ENCODE results near the gene ZNF628. TPM values are rescaled to one million over a fixed set of nuclear protein-coding genes. Genes with fewer than 3 reads are reported as not detected.
A peak's percentile ranks its signal among the peaks of the same experiment; 100 is the strongest.

ZNF628 gene
- polyA plus RNA-seq, 1 experiment: 0.12 TPM

DNA sequence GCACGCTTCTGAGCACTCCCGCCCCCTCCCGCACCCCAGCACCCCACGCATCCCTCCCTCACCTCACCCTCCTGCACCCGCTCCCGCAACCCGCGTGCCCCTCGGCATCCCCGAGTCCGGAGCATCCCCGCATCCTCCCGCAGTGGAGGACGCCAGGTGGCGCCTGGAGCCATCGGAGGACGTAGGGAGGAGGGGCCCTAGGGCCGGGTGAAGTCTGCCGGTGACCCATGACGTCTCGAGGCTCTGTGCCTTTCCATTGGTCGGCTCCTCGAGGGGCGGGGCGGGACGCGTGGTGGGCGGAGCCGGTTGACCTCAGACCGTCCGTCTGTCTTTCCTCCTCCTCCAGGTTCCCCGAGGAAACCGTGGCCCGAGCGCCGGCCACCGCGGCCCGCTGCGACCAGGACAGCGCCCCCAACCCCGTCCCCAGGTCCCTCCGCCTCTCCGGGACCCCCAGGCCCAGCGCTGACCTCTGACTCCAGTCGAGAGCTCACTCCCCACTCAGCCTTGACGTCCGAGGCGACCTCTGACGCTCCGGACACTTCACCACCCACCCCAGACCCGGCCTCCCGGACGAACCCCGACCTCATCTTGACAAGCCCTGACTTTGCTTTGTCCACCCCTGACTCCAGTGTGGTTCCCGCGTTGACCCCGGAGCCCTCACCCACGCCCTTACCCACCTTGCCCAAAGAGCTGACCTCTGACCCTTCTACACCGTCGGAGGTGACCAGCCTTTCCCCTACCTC lies 40.6 kb downstream of the ZNF628 start:
- Histone ChIP-seq H3K27ac (ENCODE audit: low read depth, low read length) (no peak overlapping the region), H3K4me3 (ENCODE audit: low read depth, low read length) (peak overlapping the region; percentile 44), H3K9me3 (ENCODE audit: control insufficient read depth, insufficient read depth, low read length) (no peaks in the 10 kb centered on the region), H3K27me3 (ENCODE audit: control insufficient read depth, insufficient read depth, low read length) (no peaks in the 10 kb centered on the region)
- ChIA-PET CTCF (interaction anchor here (0.6 to 2.2 kb wide), 13 partner anchors 9 to 137 kb away, joined by 3 to 33 read pairs (median 5); partner anchors contain the start of genes ZNF784 and ZNF865), POLR2A (interaction anchor here (0.6 to 0.7 kb wide), 2 partner anchors 78 to 83 kb away, joined by 3 to 5 read pairs; partner anchors contain the start of gene FIZ1)
- TF ChIP-seq, protein P1, sequence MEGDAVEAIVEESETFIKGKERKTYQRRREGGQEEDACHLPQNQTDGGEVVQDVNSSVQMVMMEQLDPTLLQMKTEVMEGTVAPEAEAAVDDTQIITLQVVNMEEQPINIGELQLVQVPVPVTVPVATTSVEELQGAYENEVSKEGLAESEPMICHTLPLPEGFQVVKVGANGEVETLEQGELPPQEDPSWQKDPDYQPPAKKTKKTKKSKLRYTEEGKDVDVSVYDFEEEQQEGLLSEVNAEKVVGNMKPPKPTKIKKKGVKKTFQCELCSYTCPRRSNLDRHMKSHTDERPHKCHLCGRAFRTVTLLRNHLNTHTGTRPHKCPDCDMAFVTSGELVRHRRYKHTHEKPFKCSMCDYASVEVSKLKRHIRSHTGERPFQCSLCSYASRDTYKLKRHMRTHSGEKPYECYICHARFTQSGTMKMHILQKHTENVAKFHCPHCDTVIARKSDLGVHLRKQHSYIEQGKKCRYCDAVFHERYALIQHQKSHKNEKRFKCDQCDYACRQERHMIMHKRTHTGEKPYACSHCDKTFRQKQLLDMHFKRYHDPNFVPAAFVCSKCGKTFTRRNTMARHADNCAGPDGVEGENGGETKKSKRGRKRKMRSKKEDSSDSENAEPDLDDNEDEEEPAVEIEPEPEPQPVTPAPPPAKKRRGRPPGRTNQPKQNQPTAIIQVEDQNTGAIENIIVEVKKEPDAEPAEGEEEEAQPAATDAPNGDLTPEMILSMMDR (IDR thresholded peaks at IDR 0.05; ENCODE audit: low read depth, low read length): peak; percentile 90
- peak; percentile 86 for DNase-seq (ENCODE audit: low read depth, low spot score)

DNA sequence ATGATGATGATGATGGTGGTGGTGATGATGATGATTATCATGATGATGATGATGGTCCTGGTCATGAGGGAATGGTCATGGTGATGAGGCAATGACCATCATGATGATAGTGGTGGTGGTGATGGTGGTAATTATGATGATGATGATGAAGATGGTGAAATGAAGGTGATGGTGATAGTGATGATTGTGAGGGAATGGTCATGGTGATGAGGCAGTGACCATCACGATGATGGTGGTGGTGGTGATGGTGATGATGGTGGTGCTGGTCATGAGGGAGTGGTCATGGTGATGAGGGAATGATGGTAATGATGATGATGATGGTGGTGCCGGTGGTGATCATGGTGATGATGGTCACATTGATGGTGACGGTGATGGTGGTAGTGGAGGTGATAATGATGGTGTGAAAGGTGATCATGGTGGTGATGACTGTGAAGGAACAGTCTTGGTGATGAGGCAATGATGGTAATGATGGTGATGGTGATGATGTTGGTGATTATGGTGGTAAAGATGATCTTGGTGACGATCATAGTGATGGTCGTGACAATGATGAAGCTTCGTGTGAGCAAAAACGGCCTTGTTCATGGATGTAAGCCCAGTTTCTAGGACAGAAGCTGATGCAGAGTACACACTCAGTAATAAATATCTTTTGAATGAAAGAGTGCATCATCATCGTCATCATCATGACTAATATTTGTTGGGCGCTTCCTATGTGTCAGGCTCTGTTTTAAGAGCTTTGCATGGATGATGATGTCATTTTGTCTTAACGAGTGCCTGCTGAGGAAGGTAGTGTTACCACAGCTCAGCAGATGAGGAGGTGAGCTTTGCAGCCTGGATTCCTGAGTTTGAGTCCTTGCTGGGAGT lies 43.3 kb downstream of the ZNF628 start:
- H3K27ac ChIP-seq (ENCODE audit: low read depth, low read length): peak overlapping the region; percentile 68
- H3K4me3 ChIP-seq (ENCODE audit: low read depth, low read length): no peak overlapping the region
- CTCF ChIA-PET: interaction anchor here (1.2 kb wide), 1 partner anchor 87 kb away, joined by 6 read pairs; no protein-coding TSS in a partner anchor
- TF ChIP-seq, protein P1 (IDR thresholded peaks at IDR 0.05; ENCODE audit: low read depth, low read length): no peak
- H3K9me3 ChIP-seq (ENCODE audit: control insufficient read depth, insufficient read depth, low read length): no peaks in the 10 kb centered on the region
- DNase-seq (ENCODE audit: low read depth, low spot score): peak; percentile 71
- no peaks in the 10 kb centered on the region for H3K27me3 ChIP-seq (ENCODE audit: control insufficient read depth, insufficient read depth, low read length)
- POLR2A ChIA-PET: interaction anchor here (0.6 to 1.2 kb wide), 4 partner anchors 9 to 105 kb away, joined by 4 to 6 read pairs (median 4); partner anchors contain the start of genes FIZ1, ZNF524, ZNF784 and ZNF865

DNA sequence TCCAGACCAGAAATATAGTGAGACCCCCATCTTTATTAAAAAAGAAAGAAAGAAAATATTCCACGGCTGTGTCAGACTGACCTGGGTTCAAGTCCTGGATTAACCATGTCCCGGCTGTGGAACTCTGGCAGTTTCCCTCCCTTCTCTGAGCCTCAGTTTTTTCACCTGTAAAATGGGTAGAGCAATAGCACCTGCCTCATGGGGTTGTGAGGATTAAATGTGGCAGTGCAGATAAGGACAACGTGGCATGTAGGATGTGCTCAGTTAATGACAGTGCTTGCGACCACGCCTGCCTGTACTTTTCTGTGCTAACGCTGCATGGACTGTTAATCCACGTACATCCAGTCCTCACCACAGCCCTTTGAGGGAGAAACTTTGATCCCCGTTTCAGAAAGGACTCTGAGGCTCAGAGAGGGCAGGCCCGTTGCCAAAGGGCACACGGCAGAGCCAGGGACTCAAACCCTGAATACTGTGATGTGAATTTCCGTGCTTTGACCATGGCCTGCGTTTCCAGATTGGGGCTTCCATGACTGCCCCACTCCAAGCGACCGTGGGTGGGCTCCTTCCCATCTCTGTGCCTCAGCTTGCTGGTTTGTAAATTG lies 44.4 kb downstream of the ZNF628 start:
- ChIA-PET CTCF (interaction anchor here (0.5 to 1.2 kb wide), 2 partner anchors 53 to 86 kb away, joined by 4 to 6 read pairs; no protein-coding TSS in a partner anchor), POLR2A (interaction anchor here (1.1 to 1.2 kb wide), 2 partner anchors 79 to 104 kb away, joined by 5 to 6 read pairs; partner anchors contain the start of genes FIZ1, ZNF524 and ZNF784)
- no peaks in the 10 kb centered on the region for H3K9me3 ChIP-seq (ENCODE audit: control insufficient read depth, insufficient read depth, low read length)
- H3K4me3 ChIP-seq (ENCODE audit: low read depth, low read length): no peak overlapping the region
- no peak overlapping the region for H3K27ac ChIP-seq (ENCODE audit: low read depth, low read length)
- H3K27me3 ChIP-seq (ENCODE audit: control insufficient read depth, insufficient read depth, low read length): no peaks in the 10 kb centered on the region
- no peak for DNase-seq (ENCODE audit: low read depth, low spot score)
- TF ChIP-seq, protein P1 (IDR thresholded peaks at IDR 0.05; ENCODE audit: low read depth, low read length): no peak

DNA sequence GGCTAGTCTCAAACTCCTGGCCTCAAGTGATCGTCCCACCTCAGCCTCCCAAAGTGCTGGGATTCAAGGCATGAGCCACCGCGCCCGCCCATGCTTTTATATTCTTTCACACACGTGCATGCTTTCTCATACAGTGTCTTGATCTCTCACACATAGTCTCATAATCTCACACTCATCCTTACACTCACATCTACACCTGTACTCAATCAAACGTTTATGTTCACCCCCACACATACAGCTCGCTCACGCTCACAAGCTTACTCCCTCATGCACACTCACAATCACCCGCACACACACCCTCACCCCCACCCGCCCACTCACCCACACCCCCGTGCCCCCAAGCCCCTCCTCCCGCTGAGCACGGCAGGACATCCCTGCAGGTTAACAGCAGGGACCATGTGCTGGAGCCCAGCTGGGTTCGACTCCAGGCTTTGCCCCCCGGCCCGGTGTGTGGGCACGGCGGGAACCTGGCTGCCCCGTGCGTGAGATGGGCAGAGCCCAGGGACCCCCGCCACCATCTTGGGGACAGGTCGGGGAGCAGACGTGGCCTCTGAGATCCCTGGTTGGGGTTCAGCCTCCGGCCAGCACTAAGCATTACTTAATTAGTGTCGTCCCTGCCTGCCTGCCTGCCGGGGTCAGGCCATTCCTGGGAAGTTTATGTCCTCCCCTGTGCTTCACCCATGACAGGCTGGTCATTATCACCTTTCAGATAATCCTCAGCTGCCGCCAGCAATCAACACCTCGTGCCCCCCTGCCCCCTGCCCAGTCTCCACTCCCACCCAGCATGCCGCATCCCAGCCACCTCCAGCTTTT lies 49.1 kb downstream of the ZNF628 start:
- Histone ChIP-seq H3K27me3 (ENCODE audit: control insufficient read depth, insufficient read depth, low read length) (no peaks in the 10 kb centered on the region), H3K9me3 (ENCODE audit: control insufficient read depth, insufficient read depth, low read length) (no peaks in the 10 kb centered on the region), H3K27ac (ENCODE audit: low read depth, low read length) (no peak overlapping the region), H3K4me3 (ENCODE audit: low read depth, low read length) (no peak overlapping the region)
- DNase-seq (ENCODE audit: low read depth, low spot score): no peak
- POLR2A ChIA-PET: interaction anchor here (0.8 to 1.3 kb wide), 4 partner anchors 21 to 79 kb away, joined by 3 to 8 read pairs (median 4); partner anchors contain the start of genes FIZ1 and ZNF865
- TF ChIP-seq, protein P1 (IDR thresholded peaks at IDR 0.05; ENCODE audit: low read depth, low read length): no peak
- CTCF ChIA-PET: interaction anchor here (0.6 to 1.5 kb wide), 3 partner anchors 9 to 81 kb away, joined by 3 to 5 read pairs (median 4); no protein-coding TSS in a partner anchor

Data from AG04450 (cell line).